Neural cell (in vitro differentiated cells): ENCODE results near the gene FAM78B.

Experiments
- CTCF ChIP-seq: fragments of 450-650 bp; IDR thresholded peaks from 2 replicates; pipeline ENCODE4 v1.5.1; 2014; ENCODE audit warnings: antibody characterized with exemption, mild to moderate bottlenecking, moderate library complexity; ENCODE audit not compliant: poor library complexity, severe bottlenecking
- EP300 ChIP-seq: fragments of 450-650 bp; conservative IDR thresholded peaks from 2 replicates; pipeline ENCODE4 v1.6.1; 2014; ENCODE audit warnings: antibody characterized with exemption, mild to moderate bottlenecking, moderate library complexity; ENCODE audit not compliant: poor library complexity, severe bottlenecking
- EZH2 ChIP-seq: fragments of 200-600, 300-800 bp; shearing (Covaris generic), sonication (generic); IDR thresholded peaks from 2 replicates; pipeline ENCODE4 v1.6.1; 2014; ENCODE audit warnings: antibody characterized with exemption, low read length, borderline replicate concordance, mild to moderate bottlenecking; ENCODE audit not compliant: insufficient read depth, poor library complexity, severe bottlenecking
- MXI1 ChIP-seq: fragments of 450-650 bp; conservative IDR thresholded peaks from 2 replicates; pipeline ENCODE4 v1.6.1; 2014; ENCODE audit warnings: antibody characterized with exemption, mild to moderate bottlenecking; ENCODE audit not compliant: poor library complexity, severe bottlenecking
- POLR2AphosphoS5 ChIP-seq: IDR thresholded peaks from 2 replicates; pipeline ENCODE4 v1.6.1; 2012
- REST ChIP-seq: IDR thresholded peaks from 2 replicates; pipeline ENCODE4 v1.6.1; 2012; ENCODE audit warnings: borderline replicate concordance
- SMC3 ChIP-seq: fragments of 450-650 bp; conservative IDR thresholded peaks from 2 replicates; pipeline ENCODE4 v1.6.1; 2014; ENCODE audit warnings: antibody characterized with exemption, mild to moderate bottlenecking, moderate library complexity; ENCODE audit not compliant: poor library complexity
- TAF1 ChIP-seq: IDR thresholded peaks from 2 replicates; pipeline ENCODE4 v1.6.1; 2012; ENCODE audit warnings: low read depth

- TF ChIP-seq CTCF, result no peak
- TF ChIP-seq REST, result no peak
- TF ChIP-seq POLR2AphosphoS5, result no peak
- TF ChIP-seq EZH2, result no peak
- no peak for TF ChIP-seq EP300
- no peak for TF ChIP-seq TAF1
- TF ChIP-seq SMC3, result no peak
- TF ChIP-seq MXI1, result no peak
Observed at GRCh38 chr1:166159656-166160055, 7.1 kb downstream of the FAM78B start.
